ENCODE data around the gene HOXB9.

HOXB9 gene

DNA sequence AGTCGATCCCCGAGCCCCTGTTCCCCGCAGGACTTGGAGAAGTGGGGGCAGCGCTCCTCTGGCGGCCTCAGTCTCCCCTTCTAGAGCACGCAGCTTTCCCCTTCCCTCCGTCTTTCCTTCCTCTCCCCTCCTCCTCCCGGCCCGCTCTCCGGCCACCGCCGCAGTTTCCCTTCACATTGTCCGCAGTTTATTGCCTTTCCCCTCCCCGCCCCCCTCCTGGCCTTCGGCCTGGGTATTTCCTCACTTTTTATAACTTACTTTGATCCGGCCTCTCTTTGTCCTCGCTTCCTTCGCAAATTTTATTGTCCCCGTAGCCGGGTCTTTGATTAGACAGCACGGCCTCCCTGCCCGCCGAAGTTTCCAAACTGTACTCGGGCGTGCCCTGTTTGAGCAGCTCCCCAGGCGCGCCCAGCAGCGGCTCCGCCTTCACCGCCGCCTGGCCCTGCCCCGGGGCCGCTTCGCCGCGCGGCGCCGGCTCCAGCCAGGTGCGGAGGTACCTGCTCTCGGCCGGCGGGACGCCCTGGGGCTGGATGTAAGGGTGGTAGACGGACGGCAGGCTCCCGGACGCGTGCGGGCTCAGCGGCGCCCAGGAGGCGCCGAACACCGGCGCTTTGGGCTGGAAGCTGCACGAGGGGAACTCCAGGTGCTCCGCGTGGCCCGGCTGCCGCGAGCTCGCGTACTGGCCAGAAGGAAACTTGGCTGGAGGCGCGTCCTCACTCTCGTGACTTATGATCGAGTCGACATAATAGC lies 488 bp downstream of the HOXB9 start:
- no peak for TF ChIP-seq CTCF (IDR thresholded peaks at IDR 0.05)

DNA sequence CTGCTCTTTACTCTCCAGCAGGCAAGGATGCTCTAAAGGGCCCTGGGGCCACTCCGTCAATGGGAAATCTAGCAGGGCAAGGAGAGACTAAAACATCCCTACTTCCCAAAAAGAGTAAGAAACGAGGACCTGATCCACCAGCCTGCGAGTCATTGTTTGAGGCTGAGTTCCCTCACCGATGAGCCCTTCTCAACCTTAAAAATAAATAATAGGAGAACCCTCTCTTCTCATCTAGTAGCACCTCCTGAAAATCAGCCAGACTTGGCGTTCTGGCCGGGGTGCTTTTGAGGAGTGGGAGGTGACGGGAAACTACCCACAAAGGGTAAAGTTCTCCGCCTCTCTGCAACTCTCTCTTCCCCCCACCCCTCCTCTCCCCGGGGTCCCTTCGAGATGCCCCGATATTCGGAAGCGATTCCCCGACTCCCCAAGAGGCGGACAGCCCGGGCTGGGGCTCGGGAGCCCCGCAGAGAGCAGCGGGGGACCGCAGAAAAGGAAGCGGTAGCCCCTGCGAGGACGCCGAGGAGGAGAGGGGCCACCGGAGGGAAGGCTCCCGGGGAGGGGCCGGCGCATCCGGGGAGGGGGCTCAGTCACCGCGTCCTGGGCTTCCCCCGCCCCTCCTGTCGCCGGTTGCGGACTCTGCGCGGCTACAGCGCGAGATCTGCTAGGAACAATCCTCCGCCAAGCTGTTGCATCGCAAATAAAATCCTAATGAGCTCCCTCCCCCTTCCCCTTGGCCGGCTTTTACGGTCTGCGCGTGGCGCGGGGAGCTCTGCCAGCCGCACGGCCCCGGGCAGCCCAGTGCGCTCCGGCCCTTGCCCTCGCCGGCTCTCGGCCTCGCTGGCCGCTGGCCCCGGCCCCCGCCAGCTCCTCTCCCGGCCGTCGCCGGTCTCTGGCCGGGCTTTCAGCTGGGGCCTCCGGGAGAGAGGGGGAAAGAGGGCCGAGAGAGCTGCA lies 1.3 kb downstream of the HOXB9 start:
- TF ChIP-seq CTCF (IDR thresholded peaks at IDR 0.05): no peak

- no peak for TF ChIP-seq CTCF (IDR thresholded peaks at IDR 0.05)
Observed at GRCh38 chr17:48624118-48624517, 2.0 kb downstream of the HOXB9 start.

DNA sequence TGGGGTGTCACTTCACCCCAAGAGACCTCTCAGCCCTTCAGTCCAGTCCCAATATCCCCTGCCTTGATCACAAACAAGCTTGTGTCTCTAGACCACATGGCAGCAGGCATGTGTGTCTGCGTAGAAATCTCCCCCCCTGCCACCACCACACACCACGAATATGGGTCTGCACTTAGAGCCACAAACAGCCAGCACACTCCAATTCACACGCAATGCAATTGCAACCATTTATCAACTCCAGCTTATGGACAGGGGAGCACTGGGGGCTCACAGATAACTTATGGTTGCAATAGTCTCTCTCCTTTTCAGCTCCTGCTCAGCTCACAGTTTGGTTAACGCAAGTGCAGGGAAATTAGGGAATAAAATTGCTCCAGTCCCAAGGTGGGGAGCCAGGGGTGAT lies 2.6 kb downstream of the HOXB9 start:
- no peak for TF ChIP-seq CTCF (IDR thresholded peaks at IDR 0.05)

GRCh38 chr17:48622857-48623256 lies 3.3 kb downstream of the HOXB9 start:
- no peak for TF ChIP-seq CTCF (IDR thresholded peaks at IDR 0.05)

GRCh38 chr17:48621410-48622392 lies 4.5 kb downstream of the HOXB9 start:
- TF ChIP-seq CTCF (IDR thresholded peaks at IDR 0.05): no peak
